ENCODE results near the gene SLC12A3. TPM values are rescaled to one million over a fixed set of nuclear protein-coding genes. Genes with fewer than 3 reads are reported as not detected.

Gene SLC12A3
- total RNA-seq, 1 experiment from 2014 or later: not detected

DNA sequence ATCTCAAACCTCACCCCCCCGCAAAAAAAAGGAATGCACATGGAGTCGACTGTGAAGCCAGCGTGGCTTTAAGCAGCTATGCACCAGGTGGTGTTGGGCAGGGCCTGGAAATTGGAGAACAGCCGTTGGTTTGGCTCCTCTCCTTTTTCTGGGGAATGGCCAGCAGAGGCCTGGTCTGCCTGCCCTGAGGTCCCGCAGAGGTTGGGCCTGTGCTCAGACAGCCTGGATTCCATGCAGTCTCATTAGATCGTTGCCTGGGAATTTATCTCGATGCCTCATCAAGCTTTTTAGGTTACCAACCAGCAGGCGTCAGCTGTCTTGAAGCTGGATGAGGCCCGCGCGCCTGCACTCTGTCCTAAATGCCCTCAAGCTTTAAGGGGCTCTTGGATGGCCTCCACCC lies 9.8 kb downstream of the SLC12A3 start (continued):
- TF ChIP-seq, protein P1, sequence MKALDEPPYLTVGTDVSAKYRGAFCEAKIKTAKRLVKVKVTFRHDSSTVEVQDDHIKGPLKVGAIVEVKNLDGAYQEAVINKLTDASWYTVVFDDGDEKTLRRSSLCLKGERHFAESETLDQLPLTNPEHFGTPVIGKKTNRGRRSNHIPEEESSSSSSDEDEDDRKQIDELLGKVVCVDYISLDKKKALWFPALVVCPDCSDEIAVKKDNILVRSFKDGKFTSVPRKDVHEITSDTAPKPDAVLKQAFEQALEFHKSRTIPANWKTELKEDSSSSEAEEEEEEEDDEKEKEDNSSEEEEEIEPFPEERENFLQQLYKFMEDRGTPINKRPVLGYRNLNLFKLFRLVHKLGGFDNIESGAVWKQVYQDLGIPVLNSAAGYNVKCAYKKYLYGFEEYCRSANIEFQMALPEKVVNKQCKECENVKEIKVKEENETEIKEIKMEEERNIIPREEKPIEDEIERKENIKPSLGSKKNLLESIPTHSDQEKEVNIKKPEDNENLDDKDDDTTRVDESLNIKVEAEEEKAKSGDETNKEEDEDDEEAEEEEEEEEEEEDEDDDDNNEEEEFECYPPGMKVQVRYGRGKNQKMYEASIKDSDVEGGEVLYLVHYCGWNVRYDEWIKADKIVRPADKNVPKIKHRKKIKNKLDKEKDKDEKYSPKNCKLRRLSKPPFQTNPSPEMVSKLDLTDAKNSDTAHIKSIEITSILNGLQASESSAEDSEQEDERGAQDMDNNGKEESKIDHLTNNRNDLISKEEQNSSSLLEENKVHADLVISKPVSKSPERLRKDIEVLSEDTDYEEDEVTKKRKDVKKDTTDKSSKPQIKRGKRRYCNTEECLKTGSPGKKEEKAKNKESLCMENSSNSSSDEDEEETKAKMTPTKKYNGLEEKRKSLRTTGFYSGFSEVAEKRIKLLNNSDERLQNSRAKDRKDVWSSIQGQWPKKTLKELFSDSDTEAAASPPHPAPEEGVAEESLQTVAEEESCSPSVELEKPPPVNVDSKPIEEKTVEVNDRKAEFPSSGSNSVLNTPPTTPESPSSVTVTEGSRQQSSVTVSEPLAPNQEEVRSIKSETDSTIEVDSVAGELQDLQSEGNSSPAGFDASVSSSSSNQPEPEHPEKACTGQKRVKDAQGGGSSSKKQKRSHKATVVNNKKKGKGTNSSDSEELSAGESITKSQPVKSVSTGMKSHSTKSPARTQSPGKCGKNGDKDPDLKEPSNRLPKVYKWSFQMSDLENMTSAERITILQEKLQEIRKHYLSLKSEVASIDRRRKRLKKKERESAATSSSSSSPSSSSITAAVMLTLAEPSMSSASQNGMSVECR (CRISPR knock-in tag; IDR thresholded peaks at IDR 0.05; ENCODE audit: borderline replicate concordance): no peak
- TF ChIP-seq ZNF423 (CRISPR knock-in tag; IDR thresholded peaks at IDR 0.05): no peak
- TF ChIP-seq NR3C1 (CRISPR knock-in tag; conservative IDR thresholded peaks at IDR 0.05; ENCODE audit: low read depth): no peak
- no peak for TF ChIP-seq ERG (CRISPR knock-in tag; IDR thresholded peaks at IDR 0.05)
- TF ChIP-seq TEAD1 (CRISPR knock-in tag; IDR thresholded peaks at IDR 0.05): no peak

- DNase-seq (ENCODE audit: low spot score): no peak
- Mint-ChIP-seq H3K9me3 (no peaks in the 10 kb centered on the region), H3K4me1 (no peaks in the 10 kb centered on the region), H3K36me3 (no peaks in the 10 kb centered on the region), H3K27me3 (ENCODE audit: low read depth) (no peaks in the 10 kb centered on the region), H3K27ac (no peak overlapping the region), H3K4me3 (no peak overlapping the region)
- no peak for ATAC-seq
- POLR2A ChIA-PET: no interaction called here
- TF ChIP-seq, protein P2, sequence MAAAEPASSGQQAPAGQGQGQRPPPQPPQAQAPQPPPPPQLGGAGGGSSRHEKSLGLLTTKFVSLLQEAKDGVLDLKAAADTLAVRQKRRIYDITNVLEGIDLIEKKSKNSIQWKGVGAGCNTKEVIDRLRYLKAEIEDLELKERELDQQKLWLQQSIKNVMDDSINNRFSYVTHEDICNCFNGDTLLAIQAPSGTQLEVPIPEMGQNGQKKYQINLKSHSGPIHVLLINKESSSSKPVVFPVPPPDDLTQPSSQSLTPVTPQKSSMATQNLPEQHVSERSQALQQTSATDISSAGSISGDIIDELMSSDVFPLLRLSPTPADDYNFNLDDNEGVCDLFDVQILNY (CRISPR knock-in tag; IDR thresholded peaks at IDR 0.05): no peak
- TF ChIP-seq HMGXB4 (CRISPR knock-in tag; IDR thresholded peaks at IDR 0.05) (no peak), AR (CRISPR knock-in tag; IDR thresholded peaks at IDR 0.05) (no peak), ZNF396 (CRISPR knock-in tag; IDR thresholded peaks at IDR 0.05; ENCODE audit: borderline replicate concordance) (no peak)
- TF ChIP-seq, protein P3, sequence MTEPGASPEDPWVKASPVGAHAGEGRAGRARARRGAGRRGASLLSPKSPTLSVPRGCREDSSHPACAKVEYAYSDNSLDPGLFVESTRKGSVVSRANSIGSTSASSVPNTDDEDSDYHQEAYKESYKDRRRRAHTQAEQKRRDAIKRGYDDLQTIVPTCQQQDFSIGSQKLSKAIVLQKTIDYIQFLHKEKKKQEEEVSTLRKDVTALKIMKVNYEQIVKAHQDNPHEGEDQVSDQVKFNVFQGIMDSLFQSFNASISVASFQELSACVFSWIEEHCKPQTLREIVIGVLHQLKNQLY (CRISPR knock-in tag; IDR thresholded peaks at IDR 0.05): no peak
- CTCF ChIA-PET: interaction anchor here (0.5 to 1.1 kb wide), 2 partner anchors 13 to 14 kb away, joined by 3 read pairs; no protein-coding TSS in a partner anchor
Observed at GRCh38 chr16:56876048-56876447, 11.0 kb downstream of the SLC12A3 start.

Measured in WTC11 (cell line).